Neural cell (in vitro differentiated cells): Measurements from ENCODE around the gene TSPYL2.

ENCODE experiments used
- CTCF ChIP-seq: fragments of 450-650 bp; IDR thresholded peaks from 2 replicates; pipeline ENCODE4 v1.5.1; 2014; ENCODE audit warnings: antibody characterized with exemption, mild to moderate bottlenecking, moderate library complexity; ENCODE audit not compliant: poor library complexity, severe bottlenecking
- EZH2 ChIP-seq: fragments of 200-600, 300-800 bp; shearing (Covaris generic), sonication (generic); IDR thresholded peaks from 2 replicates; pipeline ENCODE4 v1.6.1; 2014; ENCODE audit warnings: antibody characterized with exemption, low read length, borderline replicate concordance, mild to moderate bottlenecking; ENCODE audit not compliant: insufficient read depth, poor library complexity, severe bottlenecking
- MXI1 ChIP-seq: fragments of 450-650 bp; conservative IDR thresholded peaks from 2 replicates; pipeline ENCODE4 v1.6.1; 2014; ENCODE audit warnings: antibody characterized with exemption, mild to moderate bottlenecking; ENCODE audit not compliant: poor library complexity, severe bottlenecking
- POLR2AphosphoS5 ChIP-seq: IDR thresholded peaks from 2 replicates; pipeline ENCODE4 v1.6.1; 2012
- RAD21 ChIP-seq: fragments of 450-650 bp; conservative IDR thresholded peaks from 2 replicates; pipeline ENCODE4 v1.6.1; 2014; ENCODE audit warnings: antibody characterized with exemption, mild to moderate bottlenecking, moderate library complexity
- TF ChIP-seq, protein P1 (sequence below): IDR thresholded peaks from 2 replicates; pipeline ENCODE4 v1.6.1; 2012; ENCODE audit warnings: borderline replicate concordance

GRCh38 chrX:53086464-53086863 is 4.3 kb downstream of the TSPYL2 start:
- TF ChIP-seq CTCF (no peak), RAD21 (no peak), EZH2 (no peak), POLR2AphosphoS5 (no peak), MXI1 (no peak)
- TF ChIP-seq, protein P1, sequence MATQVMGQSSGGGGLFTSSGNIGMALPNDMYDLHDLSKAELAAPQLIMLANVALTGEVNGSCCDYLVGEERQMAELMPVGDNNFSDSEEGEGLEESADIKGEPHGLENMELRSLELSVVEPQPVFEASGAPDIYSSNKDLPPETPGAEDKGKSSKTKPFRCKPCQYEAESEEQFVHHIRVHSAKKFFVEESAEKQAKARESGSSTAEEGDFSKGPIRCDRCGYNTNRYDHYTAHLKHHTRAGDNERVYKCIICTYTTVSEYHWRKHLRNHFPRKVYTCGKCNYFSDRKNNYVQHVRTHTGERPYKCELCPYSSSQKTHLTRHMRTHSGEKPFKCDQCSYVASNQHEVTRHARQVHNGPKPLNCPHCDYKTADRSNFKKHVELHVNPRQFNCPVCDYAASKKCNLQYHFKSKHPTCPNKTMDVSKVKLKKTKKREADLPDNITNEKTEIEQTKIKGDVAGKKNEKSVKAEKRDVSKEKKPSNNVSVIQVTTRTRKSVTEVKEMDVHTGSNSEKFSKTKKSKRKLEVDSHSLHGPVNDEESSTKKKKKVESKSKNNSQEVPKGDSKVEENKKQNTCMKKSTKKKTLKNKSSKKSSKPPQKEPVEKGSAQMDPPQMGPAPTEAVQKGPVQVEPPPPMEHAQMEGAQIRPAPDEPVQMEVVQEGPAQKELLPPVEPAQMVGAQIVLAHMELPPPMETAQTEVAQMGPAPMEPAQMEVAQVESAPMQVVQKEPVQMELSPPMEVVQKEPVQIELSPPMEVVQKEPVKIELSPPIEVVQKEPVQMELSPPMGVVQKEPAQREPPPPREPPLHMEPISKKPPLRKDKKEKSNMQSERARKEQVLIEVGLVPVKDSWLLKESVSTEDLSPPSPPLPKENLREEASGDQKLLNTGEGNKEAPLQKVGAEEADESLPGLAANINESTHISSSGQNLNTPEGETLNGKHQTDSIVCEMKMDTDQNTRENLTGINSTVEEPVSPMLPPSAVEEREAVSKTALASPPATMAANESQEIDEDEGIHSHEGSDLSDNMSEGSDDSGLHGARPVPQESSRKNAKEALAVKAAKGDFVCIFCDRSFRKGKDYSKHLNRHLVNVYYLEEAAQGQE = no peak
